Hepatocyte (in vitro differentiated cells): ENCODE results near the gene ADSS2. TPM values are rescaled to one million over a fixed set of nuclear protein-coding genes. Genes with fewer than 3 reads are reported as not detected.

Experiments used
- DNase-seq: peaks from one replicate; pipeline ENCODE4 v3.0.0-alpha.2; 2016; ENCODE audit warnings: low spot score
- H2AFZ ChIP-seq: fragments of 200-600 bp; sonication (generic); 2 replicates; pipeline ENCODE4 v1.6.0; 2016; ENCODE audit warnings: antibody characterized with exemption, mild to moderate bottlenecking
- H3K27ac ChIP-seq: fragments of 200-600 bp; sonication (generic); 2 replicates; pipeline ENCODE4 v1.5.1; 2016; ENCODE audit warnings: mild to moderate bottlenecking
- H3K27me3 ChIP-seq: fragments of 200-600 bp; sonication (generic); 2 replicates; pipeline ENCODE4 v1.6.1; 2016
- H3K36me3 ChIP-seq: fragments of 200-600 bp; sonication (generic); replicated peaks from 2 replicates; pipeline ENCODE4 v1.5.1; 2016; ENCODE audit warnings: low read depth; ENCODE audit not compliant: insufficient read depth
- H3K4me1 ChIP-seq: fragments of 200-600 bp; sonication (generic); 2 replicates; pipeline ENCODE4 v1.5.1; 2016; ENCODE audit warnings: mild to moderate bottlenecking, moderate library complexity; ENCODE audit not compliant: insufficient read depth
- H3K4me2 ChIP-seq: fragments of 200-600 bp; sonication (generic); 2 replicates; pipeline ENCODE4 v1.6.0; 2016
- H3K4me3 ChIP-seq: fragments of 200-600 bp; sonication (generic); 2 replicates; pipeline ENCODE4 v1.5.1; 2016; ENCODE audit warnings: mild to moderate bottlenecking
- H3K79me2 ChIP-seq: fragments of 200-600 bp; sonication (generic); 2 replicates; pipeline ENCODE4 v1.6.0; 2017; ENCODE audit warnings: mild to moderate bottlenecking
- H3K9me2 ChIP-seq: fragments of 200-600 bp; sonication (generic); replicated peaks from 2 replicates; pipeline ENCODE4 v1.6.0; 2017; ENCODE audit warnings: mild to moderate bottlenecking; ENCODE audit not compliant: insufficient read depth
- H3K9me3 ChIP-seq: fragments of 200-600 bp; sonication (generic); 2 replicates; pipeline ENCODE4 v1.5.1; 2016; ENCODE audit warnings: low read depth, mild to moderate bottlenecking
- H4K20me1 ChIP-seq: fragments of 200-600 bp; sonication (generic); 2 replicates; pipeline ENCODE4 v1.6.0; 2016; ENCODE audit warnings: mild to moderate bottlenecking; ENCODE audit not compliant: insufficient read depth, poor library complexity, severe bottlenecking
- CTCF ChIP-seq: fragments of 200-600 bp; sonication (generic); IDR thresholded peaks from 2 replicates; pipeline ENCODE4 v1.5.1; 2016; ENCODE audit warnings: antibody characterized with exemption, mild to moderate bottlenecking; ENCODE audit not compliant: poor library complexity
- EZH2 ChIP-seq: fragments of 200-600 bp; sonication (generic); IDR thresholded peaks from 2 replicates; pipeline ENCODE4 v1.6.1; 2016; ENCODE audit warnings: antibody characterized with exemption, mild to moderate bottlenecking, borderline replicate concordance
- EZH2phosphoT487 ChIP-seq: fragments of 200-600 bp; sonication (generic); IDR thresholded peaks from one replicate; pipeline ENCODE4 v1.6.1; 2018; ENCODE audit warnings: antibody characterized with exemption, mild to moderate bottlenecking, low read depth, moderate library complexity; ENCODE audit not compliant: unreplicated experiment, severe bottlenecking
- WGBS: methylation state at CpG from one replicate; pipeline ENCODE4 v1.1.6; 2016; ENCODE audit warnings: low lambda C conversion rate; ENCODE audit errors: missing lambda C conversion rate; 5-methylcytosine and 5-hydroxymethylcytosine counted together
- polyA plus RNA-seq: library from polyadenylated mRNA; unstranded; fragments of >200 nt; fragmentation: Nextera tagmentation; extraction: Ambion mirVana; gene quantifications from 2 replicates; pipeline ENCODE4 v1.2.1, GENCODE V29; 2016
- total RNA-seq: library from RNA; depleted of rRNA; stranded (reverse); fragments of >200 nt; gene quantifications from 2 replicates; pipeline ENCODE4 v1.2.3, GENCODE V29; 2014

The ADSS2 gene
- total and polyA plus RNA-seq, 2 experiments from 2014 or later: 24.2 to 42.3 TPM

DNA sequence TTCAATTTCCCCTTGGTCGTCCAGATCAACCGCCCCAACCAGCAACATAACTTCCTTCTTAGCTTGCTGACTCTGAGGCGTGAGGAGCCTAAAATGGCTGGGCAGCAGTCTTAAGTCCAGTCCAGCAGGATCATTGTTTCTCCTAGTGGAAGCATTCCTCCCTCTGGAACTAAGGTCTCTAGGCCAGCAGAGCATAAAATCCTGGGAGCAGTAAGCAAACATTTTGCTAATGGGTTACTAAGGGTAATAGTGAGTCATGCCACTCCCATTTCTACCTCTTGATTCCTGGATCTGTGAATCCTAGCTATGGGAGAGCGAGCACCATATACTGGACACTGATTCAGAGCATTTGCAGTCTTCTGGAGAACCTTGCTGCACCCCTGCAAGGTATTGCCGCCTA lies 59.9 kb downstream of the ADSS2 start:
- peak overlapping the region; percentile 97 for H3K27ac ChIP-seq
- DNase-seq: peak; percentile 58
- H3K4me3 ChIP-seq: no peak overlapping the region
- H3K4me2 ChIP-seq: no peak overlapping the region
- TF ChIP-seq EZH2 (no peak), CTCF (no peak), EZH2phosphoT487 (no peak)
- no peaks in the 10 kb centered on the region for H4K20me1 ChIP-seq
- H3K36me3 ChIP-seq: no peaks in the 10 kb centered on the region
- H3K9me3 ChIP-seq: no peaks in the 10 kb centered on the region
- WGBS: 87% methylated on average over 5 of the region's 5 CpGs
- H3K27me3 ChIP-seq: no peaks in the 10 kb centered on the region
- no peaks in the 10 kb centered on the region for H3K79me2 ChIP-seq
- peaks cover 5% of the 10 kb centered on the region for H3K4me1 ChIP-seq
- peak overlapping the region; percentile 27 for H2AFZ ChIP-seq
- no peaks in the 10 kb centered on the region for H3K9me2 ChIP-seq

DNA sequence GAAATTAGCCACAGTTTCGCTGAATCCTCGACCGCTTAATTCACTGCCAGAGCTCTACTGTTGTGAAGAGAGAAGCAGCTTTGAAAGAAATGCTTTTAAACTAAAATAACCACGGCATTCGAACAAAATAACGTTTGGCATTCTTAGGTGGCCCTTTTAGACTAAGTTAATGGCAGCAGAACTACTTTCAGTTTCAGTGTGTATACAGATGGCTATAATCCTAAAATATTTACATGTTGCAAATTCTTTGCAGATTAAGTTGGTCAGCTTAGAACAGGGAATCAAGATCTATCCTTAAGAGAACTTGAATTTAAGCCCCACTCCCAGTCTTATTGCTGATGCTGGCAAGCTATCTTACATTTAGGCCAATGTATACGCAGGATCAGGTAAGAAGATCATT lies 62.7 kb downstream of the ADSS2 start:
- peak overlapping the region; percentile 9 for H3K4me2 ChIP-seq
- H3K79me2 ChIP-seq: no peaks in the 10 kb centered on the region
- no peaks in the 10 kb centered on the region for H4K20me1 ChIP-seq
- H2AFZ ChIP-seq: no peak overlapping the region
- H3K4me3 ChIP-seq: no peak overlapping the region
- TF ChIP-seq EZH2 (no peak), EZH2phosphoT487 (no peak), CTCF (no peak)
- no peak overlapping the region for H3K27ac ChIP-seq
- DNase-seq: no peak
- H3K36me3 ChIP-seq: no peaks in the 10 kb centered on the region
- H3K9me2 ChIP-seq: no peaks in the 10 kb centered on the region
- H3K27me3 ChIP-seq: no peaks in the 10 kb centered on the region
- peaks cover 5% of the 10 kb centered on the region for H3K4me1 ChIP-seq
- no peaks in the 10 kb centered on the region for H3K9me3 ChIP-seq
- 75% methylated on average over 7 of the region's 7 CpGs for WGBS

DNA sequence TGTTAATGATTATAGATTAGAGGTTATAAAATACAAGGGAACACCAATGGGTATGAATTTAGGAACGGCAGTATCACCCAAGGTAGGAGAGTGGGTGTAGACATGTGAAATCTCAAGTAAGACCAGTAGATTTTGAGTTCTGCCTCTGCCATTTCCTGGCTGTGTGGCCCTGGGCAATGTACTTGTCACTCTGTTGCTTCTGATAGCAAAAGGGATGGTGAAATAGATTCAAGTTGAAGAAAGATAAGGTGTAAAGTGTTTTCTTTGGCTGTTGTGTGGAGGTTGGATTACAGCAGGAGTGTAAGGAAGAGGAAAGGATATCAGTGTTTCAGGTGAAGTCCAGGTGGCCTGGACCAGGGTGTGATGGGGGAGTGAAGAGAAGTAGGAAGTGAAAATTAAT lies 64.3 kb downstream of the ADSS2 start:
- Histone ChIP-seq H3K9me3 (no peaks in the 10 kb centered on the region), H3K27me3 (no peaks in the 10 kb centered on the region), H3K36me3 (no peaks in the 10 kb centered on the region), H3K27ac (no peak overlapping the region), H3K4me3 (no peak overlapping the region), H3K79me2 (no peaks in the 10 kb centered on the region), H3K4me2 (no peak overlapping the region), H3K9me2 (no peaks in the 10 kb centered on the region), H4K20me1 (no peaks in the 10 kb centered on the region), H3K4me1 (peaks cover 5% of the 10 kb centered on the region), H2AFZ (no peak overlapping the region)
- 79% methylated on average over 1 of the region's 1 CpG for WGBS
- TF ChIP-seq CTCF: no peak
- no peak for TF ChIP-seq EZH2
- no peak for TF ChIP-seq EZH2phosphoT487
- DNase-seq: no peak

GRCh38 chr1:244386595-244386994 lies 65.1 kb downstream of the ADSS2 start:
- H3K36me3 ChIP-seq: no peaks in the 10 kb centered on the region
- 63% methylated on average over 1 of the region's 1 CpG for WGBS
- no peak overlapping the region for H2AFZ ChIP-seq
- peaks cover 5% of the 10 kb centered on the region for H3K4me1 ChIP-seq
- H3K79me2 ChIP-seq: no peaks in the 10 kb centered on the region
- H3K9me2 ChIP-seq: no peaks in the 10 kb centered on the region
- H3K4me2 ChIP-seq: no peak overlapping the region
- DNase-seq: no peak
- no peaks in the 10 kb centered on the region for H3K27me3 ChIP-seq
- TF ChIP-seq EZH2 (no peak), EZH2phosphoT487 (no peak), CTCF (no peak)
- H3K9me3 ChIP-seq: no peaks in the 10 kb centered on the region
- H3K27ac ChIP-seq: no peak overlapping the region
- H3K4me3 ChIP-seq: no peak overlapping the region
- H4K20me1 ChIP-seq: no peaks in the 10 kb centered on the region
